GM18517 (cell line): ENCODE results near the gene FOXJ3.

ENCODE experiments used
- ATAC-seq: cut with Tn5 transposase; IDR thresholded peaks from one replicate; pipeline ENCODE4 v1.9.1; 2021; ENCODE audit warnings: mild to moderate bottlenecking, moderate library complexity; ENCODE audit not compliant: unreplicated experiment

FOXJ3 gene

GRCh38 chr1:42335050-42335808, at the start of gene FOXJ3:
Gene FOXJ3, minus strand, starts transcription at chr1:42335235. Its CDS starts 24,142 bp downstream, at chr1:42311093.
- peak; percentile 60 for ATAC-seq

GRCh38 chr1:42381280-42381673, 46.2 kb upstream of the FOXJ3 start:
- ATAC-seq: no peak

- peak; percentile 75 for ATAC-seq
These were observed 45.7 kb upstream of the FOXJ3 start, which contains the start of gene RIMKLA for GRCh38 chr1:42380586-42381279. Gene RIMKLA, plus strand, starts transcription at chr1:42380792. Its CDS starts 143 bp downstream, at chr1:42380935.

GRCh38 chr1:42379794-42380585, 45.0 kb upstream of the FOXJ3 start:
- ATAC-seq: peak; percentile 29

GRCh38 chr1:42372796-42373195, 37.8 kb upstream of the FOXJ3 start:
- no peak for ATAC-seq

GRCh38 chr1:42370876-42371549, 36.0 kb upstream of the FOXJ3 start:
- no peak for ATAC-seq

GRCh38 chr1:42369471-42369870, 34.4 kb upstream of the FOXJ3 start:
- no peak for ATAC-seq

- no peak for ATAC-seq
These were observed 33.2 kb upstream of the FOXJ3 start for GRCh38 chr1:42368096-42368795.

GRCh38 chr1:42365118-42365517, 30.1 kb upstream of the FOXJ3 start:
- no peak for ATAC-seq

GRCh38 chr1:42364542-42364941, 29.5 kb upstream of the FOXJ3 start:
- ATAC-seq: no peak

GRCh38 chr1:42364089-42364488, 29.1 kb upstream of the FOXJ3 start:
- no peak for ATAC-seq

GRCh38 chr1:42359466-42359865, 24.4 kb upstream of the FOXJ3 start:
- no peak for ATAC-seq

GRCh38 chr1:42358791-42359190, 23.8 kb upstream of the FOXJ3 start:
- no peak for ATAC-seq

- no peak for ATAC-seq
These were observed 15.1 kb upstream of the FOXJ3 start for GRCh38 chr1:42350086-42350485.

- ATAC-seq: no peak
These were observed 13.5 kb upstream of the FOXJ3 start for GRCh38 chr1:42348498-42348897.

- ATAC-seq: no peak
These were observed 8.0 kb upstream of the FOXJ3 start for GRCh38 chr1:42343049-42343448.

GRCh38 chr1:42340901-42341300, 5.9 kb upstream of the FOXJ3 start:
- ATAC-seq: no peak

- ATAC-seq: no peak
These were observed 5.1 kb upstream of the FOXJ3 start for GRCh38 chr1:42340093-42340492.

GRCh38 chr1:42336978-42337377, 1.9 kb upstream of the FOXJ3 start:
- no peak for ATAC-seq

- peak; percentile 15 for ATAC-seq
These were observed 929 bp upstream of the FOXJ3 start for GRCh38 chr1:42335809-42336518.
